Mammary epithelial cell (primary cell): ENCODE measurements around the gene EFCAB7.
"Not testable (repeated sequence)": the region's sequence is repeated elsewhere in the genome, so short reads cannot be mapped to it uniquely, and the experiment has no call there.

Source experiments
- EZH2 ChIP-seq: IDR thresholded peaks from 2 replicates; pipeline ENCODE4 v1.6.1; 2012; ENCODE audit warnings: low read length, inconsistent platforms, borderline replicate concordance
- TF ChIP-seq, protein P1 (sequence below), 2 donors: IDR thresholded peaks in 1 of 2; conservative IDR thresholded peaks in 1 of 2; 2 replicates each; pipeline ENCODE4 v1.5.1; 2011 to 2012; ENCODE audit warnings: inconsistent platforms in 2 of 2, low read length in 2 of 2, mild to moderate bottlenecking in 2 of 2, control low read depth in 1 of 2, low read depth in 1 of 2; ENCODE audit not compliant: insufficient read depth in 1 of 2; ENCODE audit errors: extremely low read depth in 1 of 2

- TF ChIP-seq, protein P1, sequence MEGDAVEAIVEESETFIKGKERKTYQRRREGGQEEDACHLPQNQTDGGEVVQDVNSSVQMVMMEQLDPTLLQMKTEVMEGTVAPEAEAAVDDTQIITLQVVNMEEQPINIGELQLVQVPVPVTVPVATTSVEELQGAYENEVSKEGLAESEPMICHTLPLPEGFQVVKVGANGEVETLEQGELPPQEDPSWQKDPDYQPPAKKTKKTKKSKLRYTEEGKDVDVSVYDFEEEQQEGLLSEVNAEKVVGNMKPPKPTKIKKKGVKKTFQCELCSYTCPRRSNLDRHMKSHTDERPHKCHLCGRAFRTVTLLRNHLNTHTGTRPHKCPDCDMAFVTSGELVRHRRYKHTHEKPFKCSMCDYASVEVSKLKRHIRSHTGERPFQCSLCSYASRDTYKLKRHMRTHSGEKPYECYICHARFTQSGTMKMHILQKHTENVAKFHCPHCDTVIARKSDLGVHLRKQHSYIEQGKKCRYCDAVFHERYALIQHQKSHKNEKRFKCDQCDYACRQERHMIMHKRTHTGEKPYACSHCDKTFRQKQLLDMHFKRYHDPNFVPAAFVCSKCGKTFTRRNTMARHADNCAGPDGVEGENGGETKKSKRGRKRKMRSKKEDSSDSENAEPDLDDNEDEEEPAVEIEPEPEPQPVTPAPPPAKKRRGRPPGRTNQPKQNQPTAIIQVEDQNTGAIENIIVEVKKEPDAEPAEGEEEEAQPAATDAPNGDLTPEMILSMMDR (conservative IDR thresholded peaks at IDR 0.05 in 1 of 2, IDR thresholded peaks at IDR 0.05 in 1 of 2; ENCODE audit: extremely low read depth in 1 of 2, insufficient read depth in 1 of 2, low read depth in 1 of 2, low read length in 2 of 2): not testable (repeated sequence)
- TF ChIP-seq EZH2: not testable (repeated sequence)
Observed at GRCh38 chr1:63586326-63586725, 63.0 kb downstream of the EFCAB7 start.
